Coronary artery (tissue), 2 donors: ENCODE results near the gene ANAPC10.

ENCODE experiments used
- DNase-seq: peaks from one replicate; pipeline ENCODE4 v3.0.0-alpha.2; 2017; ENCODE audit warnings: low spot score
- H3K27ac ChIP-seq, 2 donors: fragments of 200-600 bp; sonication (generic); one replicate each; pipeline ENCODE4 v1.5.1; 2016 to 2019
- H3K4me3 ChIP-seq: fragments of 200-600 bp; sonication (generic); 2 replicates; pipeline ENCODE4 v1.5.1; 2016; ENCODE audit warnings: mild to moderate bottlenecking, moderate library complexity
- CTCF ChIP-seq: fragments of 200-600 bp; sonication (generic); IDR thresholded peaks from one replicate; pipeline ENCODE4 v1.5.1; 2019; ENCODE audit warnings: antibody characterized with exemption

Gene ANAPC10

GRCh38 chr4:144985014-144985413 lies 113.0 kb downstream of the ANAPC10 start:
- Histone ChIP-seq H3K4me3 (no peak overlapping the region), H3K27ac (no peak overlapping the region)
- TF ChIP-seq CTCF: no peak
- DNase-seq: no peak

- Histone ChIP-seq H3K27ac (no peak overlapping the region), H3K4me3 (no peak overlapping the region)
- no peak for DNase-seq
- TF ChIP-seq CTCF: no peak
Observed at GRCh38 chr4:144984241-144984640, 113.8 kb downstream of the ANAPC10 start.

- no peak for TF ChIP-seq CTCF
- DNase-seq: no peak
- Histone ChIP-seq H3K4me3 (no peak overlapping the region), H3K27ac (no peak overlapping the region)
Observed at GRCh38 chr4:144975718-144976117, 122.3 kb downstream of the ANAPC10 start.

- no peak overlapping the region for H3K27ac ChIP-seq
- DNase-seq: no peak
- TF ChIP-seq CTCF: no peak
- H3K4me3 ChIP-seq: no peak overlapping the region
Observed at GRCh38 chr4:144970597-144970996, 127.4 kb downstream of the ANAPC10 start.

- Histone ChIP-seq H3K27ac (no peak overlapping the region), H3K4me3 (no peak overlapping the region)
- no peak for TF ChIP-seq CTCF
- no peak for DNase-seq
Observed at GRCh38 chr4:144969821-144970220, 128.2 kb downstream of the ANAPC10 start.

GRCh38 chr4:144968606-144969005 lies 129.4 kb downstream of the ANAPC10 start:
- DNase-seq: no peak
- no peak overlapping the region for H3K27ac ChIP-seq
- TF ChIP-seq CTCF: no peak
- H3K4me3 ChIP-seq: no peak overlapping the region

- Histone ChIP-seq H3K4me3 (no peak overlapping the region), H3K27ac (no peak overlapping the region)
- TF ChIP-seq CTCF: no peak
- DNase-seq: no peak
Observed at GRCh38 chr4:144967161-144967560, 130.8 kb downstream of the ANAPC10 start.
